HG03060 (cell line): ENCODE measurements around the gene LRRC32.
"Not testable (repeated sequence)": the region's sequence is repeated elsewhere in the genome, so short reads cannot be mapped to it uniquely, and the experiment has no call there.

Source experiments
- ATAC-seq: cut with Tn5 transposase; IDR thresholded peaks from one replicate; pipeline ENCODE4 v1.9.1; 2021; ENCODE audit warnings: low read depth, moderate number of reproducible peaks; ENCODE audit not compliant: unreplicated experiment

LRRC32 gene

DNA sequence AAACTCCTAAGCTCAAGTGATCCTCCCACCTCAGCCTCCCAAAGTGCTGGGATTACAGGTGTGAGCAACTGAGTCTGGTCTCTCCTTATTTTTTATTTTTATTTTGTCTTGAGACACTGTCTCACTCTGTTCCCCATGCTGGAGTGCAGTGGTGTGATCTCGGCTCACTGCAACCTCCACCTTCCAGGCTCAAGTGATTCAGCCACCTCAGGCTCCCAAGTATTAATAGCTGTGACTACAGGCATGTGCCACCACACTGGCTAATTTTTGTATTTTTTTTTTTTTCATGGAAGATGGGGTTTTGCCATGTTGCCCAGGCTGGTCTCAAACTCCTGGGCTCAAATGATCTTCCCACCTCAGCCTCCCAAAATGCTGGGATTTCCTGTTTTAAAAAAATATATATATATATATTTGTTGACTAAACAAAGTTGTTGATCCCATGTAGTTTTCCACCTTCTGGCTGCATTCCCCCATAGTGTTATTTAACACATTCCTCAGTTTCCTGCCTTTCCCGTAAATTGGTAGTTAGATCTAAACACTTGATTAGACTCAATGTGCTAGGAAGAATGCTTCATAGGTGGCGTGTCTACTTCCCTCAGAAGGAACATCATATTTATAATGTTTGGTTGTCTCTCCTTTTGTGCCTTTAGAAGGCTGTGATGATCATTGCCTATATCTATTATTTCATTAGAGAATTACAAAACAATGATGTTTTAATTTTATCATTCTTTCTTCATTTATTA is 38.8 kb downstream of the LRRC32 start:
- no peak for ATAC-seq

DNA sequence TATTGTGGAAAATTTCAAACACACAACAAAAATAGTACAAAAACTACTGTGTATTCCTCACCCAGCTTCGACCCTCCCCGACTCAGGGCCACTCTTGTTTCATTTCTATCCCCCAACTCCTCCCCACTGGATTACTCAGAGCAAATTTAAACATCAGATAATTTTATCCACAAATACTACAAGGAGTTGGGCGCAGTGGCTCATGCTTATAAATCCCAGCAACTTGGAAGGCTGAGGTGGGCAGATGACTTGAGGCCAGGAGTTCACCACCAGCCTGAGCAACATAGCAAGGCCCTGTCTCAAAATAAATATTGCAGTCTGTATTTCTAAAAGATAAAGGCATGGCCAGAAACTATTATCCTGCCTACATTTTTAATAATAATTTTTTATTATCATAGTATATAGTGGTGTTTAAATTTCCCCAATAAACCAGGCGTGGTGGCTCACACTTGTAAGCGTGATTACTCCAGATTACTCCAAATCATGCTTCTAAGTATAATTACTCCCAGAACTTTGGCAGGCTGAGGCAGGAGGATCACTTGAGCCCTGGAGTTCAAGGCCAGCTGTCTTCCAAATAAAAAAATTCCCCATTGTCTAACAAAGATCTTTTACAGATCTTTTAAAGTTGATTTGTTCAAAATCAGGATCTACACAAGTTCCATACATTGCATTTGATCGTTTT is 39.8 kb downstream of the LRRC32 start:
- no peak for ATAC-seq

DNA sequence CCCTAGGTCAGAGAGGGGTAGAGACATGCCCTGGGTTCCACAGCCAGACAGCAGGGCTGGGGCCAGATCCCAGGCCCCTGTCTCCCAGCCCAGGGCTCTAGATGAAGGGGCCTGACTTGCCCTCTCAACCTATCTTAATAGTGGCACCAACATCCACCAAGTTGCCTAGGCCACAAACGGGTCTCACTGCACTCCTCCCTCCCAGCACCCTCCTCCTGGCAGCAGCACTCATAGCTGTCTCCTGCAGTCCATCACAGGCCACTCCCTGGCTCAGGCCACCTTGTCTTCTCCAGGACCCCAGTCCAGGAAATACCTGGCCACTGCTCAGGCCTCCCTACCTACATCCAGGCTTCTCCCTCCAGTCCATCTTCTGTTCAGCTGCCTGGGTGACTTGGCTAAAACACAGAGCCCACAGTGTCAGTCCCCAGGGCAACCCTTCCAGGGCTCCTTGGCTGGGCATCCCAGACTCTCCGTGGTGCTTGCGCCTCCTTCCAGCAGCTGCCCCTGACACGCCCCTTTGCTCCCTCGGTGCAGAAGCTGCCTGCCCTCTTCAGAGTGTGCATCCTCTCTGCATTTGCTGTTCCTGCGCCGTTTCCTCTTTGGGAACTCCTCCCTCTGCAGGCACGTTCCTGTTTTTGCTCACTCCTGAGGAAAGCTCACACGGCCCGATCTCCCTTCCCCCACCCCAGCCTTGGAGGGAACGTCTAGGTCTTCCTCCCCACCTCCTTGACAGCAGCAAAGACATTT is 40.5 kb downstream of the LRRC32 start:
- ATAC-seq = no peak

DNA sequence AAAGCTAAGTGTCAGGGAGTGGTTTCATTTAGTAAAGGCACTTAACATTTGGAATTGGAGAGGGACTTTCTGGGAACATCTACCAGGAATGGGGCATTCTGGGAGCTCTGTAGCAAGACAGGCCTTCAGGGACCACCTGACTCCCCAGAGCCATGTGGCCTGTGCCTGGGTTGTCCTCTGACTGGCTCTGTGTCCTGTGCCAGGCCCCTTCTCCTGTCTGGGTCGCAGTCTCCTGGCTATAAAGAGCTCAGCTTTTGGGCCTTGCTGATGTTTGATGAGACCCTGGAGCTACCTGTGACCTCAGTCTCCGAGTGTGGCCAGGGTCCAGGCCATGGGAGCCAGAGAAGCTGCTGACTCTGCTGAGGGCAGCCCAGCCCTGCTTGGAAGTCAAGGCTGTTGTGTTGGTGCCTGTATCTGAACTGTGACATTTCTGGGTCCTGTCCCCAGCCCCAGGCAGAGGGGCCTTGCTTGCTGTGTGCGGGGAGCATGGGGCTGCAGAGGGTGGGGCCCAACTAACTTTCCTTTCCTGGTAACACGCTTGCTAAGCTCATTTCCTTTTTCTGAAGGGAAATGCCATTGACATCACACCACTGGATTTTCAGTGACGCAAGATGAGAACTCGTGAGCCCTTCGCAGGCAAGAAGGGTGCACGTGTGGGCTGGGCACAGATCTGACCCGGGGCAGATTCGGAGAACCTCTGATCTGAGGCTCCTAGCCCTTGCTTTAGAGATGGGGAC is 41.3 kb downstream of the LRRC32 start:
- ATAC-seq = no peak

- ATAC-seq = no peak
Observed at GRCh38 chr11:76628408-76628947, 42.1 kb downstream of the LRRC32 start.

DNA sequence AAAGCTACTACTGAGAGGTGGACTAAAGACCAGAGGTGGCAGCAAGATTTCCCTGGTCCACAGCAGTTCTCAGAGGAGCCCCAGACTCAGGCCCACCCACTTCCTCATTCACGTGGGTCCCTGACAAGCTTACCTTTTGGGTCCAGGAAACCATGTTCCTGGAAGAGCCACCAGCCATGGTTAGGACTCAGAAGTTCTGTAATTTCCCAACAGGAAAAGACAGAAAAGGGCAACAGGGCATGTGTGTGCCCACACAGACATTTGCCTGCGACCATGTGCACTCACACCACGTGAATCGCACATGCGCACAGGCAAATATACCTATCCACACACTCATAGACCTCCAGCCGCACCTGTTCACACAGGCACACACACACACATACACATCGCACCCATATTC is 42.9 kb downstream of the LRRC32 start:
- ATAC-seq = no peak

DNA sequence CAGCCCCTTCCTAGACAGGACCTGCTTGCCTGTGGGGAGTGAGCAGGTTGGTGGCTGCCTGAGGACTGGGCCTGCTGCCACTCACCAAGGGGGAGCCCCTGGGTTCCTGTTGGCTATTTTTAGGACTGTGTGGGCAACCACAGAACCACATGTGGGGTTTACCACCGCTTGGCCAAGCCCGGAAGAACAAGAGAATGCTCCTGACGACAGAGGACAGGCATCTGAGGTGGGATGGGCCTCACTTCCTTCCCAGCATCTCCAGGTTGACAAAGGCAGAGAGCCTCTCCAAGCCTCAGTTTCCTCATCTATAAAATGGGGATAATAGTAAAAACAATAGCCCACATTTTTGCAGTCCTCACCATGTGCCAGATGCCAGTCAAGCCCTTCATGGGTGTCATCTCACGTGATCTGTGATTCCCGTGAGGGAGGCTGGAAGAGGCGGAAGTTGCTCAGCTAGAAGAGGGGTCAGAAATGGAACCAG is 43.6 kb downstream of the LRRC32 start:
- peak; percentile 75 for ATAC-seq

GRCh38 chr11:76626266-76626665 is 44.3 kb downstream of the LRRC32 start:
- no peak for ATAC-seq

DNA sequence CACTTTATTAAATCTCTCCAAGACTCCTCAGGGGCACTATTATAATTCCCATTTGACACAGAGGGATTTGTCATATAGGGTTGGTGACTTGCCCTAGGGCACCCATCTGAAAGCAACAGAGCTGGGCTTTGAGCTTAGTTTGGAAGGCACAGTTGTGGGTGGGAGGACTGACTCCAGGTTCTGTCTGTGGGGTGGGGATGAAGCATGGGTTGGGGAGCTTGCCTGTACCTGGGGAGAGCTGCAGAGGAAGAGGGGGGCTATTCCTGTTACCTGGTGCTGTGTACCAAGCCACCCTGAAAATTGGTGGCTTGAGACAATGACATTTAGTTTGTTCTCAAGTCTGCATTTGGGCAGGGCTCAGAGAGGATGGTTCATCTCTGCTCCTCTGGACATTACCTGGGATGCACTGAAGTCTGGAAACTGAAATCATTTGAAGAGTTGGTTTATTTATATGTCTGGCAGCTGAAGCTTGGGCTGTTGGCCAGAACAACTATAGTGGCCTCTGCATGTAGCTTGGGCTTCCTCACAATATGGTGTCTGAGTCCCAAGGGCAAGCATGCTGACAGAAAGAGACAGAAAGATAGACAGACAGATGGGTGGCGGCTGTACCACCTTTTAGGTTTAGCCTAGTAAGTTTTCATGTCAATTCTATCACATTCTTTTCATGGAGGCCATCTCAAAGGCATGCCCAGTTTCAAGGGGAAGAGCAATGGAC is 44.9 kb downstream of the LRRC32 start:
- no peak for ATAC-seq

- ATAC-seq = no peak
Observed at GRCh38 chr11:76624500-76625379, 45.8 kb downstream of the LRRC32 start.

GRCh38 chr11:76623884-76624419 is 46.6 kb downstream of the LRRC32 start:
- no peak for ATAC-seq

DNA sequence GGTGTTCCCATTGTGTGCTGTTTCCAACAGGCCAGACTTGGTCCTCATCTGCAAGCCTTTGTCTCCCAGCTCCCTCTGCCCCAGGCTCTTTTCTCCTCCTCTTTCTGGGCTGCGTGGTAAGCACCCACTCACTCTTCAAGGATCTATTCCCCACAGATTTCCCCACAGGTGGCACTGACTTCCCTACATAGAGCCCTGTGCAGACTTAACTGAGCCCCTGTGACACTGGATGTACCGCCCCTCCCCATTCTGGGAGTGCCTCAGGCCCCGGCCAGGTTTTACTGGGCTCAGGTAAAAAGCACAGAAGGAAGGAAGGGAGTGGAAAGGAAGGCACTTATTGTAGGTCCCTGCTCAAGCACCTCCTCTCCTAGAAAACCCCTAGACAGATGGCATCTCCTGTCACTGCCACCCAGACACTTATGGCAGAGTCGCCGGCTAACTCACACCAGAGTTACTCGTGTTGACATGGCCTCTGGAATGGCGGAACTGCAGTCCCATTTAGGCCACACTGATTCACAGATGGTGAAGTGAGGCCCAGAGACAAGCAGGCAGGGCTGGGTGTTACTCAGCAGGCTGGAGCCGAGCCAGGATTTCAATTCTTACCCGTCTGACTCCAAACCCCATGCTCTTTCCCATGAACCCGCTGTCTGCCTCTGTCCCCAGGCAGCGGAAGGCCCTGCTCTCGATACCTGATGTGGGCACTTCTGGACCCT is 47.2 kb downstream of the LRRC32 start:
- no peak for ATAC-seq

DNA sequence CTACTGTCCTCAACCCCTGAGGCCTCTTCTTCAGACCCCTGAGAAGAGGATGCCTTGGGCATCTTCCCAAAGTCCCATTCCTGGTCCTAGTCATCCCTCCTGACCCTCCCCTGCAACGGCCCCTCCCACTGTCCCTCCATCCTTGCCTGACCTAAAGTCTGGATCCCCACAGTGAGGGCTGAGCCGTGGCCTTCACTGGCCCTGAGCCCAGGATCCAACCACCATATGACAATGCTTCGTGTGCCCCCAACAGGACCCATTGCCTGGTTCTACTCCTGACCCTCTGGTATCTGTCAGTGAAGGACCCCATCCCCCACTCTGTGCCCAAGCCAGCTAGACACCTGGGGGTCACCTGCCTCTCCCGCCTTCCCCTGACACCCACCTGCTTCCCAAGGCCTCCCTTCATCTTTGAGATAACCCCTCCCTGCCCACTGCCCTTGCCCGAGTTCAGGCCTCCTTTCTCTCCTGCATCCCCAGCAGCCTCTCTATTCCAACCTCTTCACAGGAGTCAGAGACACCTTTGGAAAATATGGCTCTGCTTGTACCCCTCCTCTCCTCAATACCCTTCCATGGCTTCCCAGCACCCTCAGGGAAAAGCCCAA is 48.0 kb downstream of the LRRC32 start:
- no peak for ATAC-seq

DNA sequence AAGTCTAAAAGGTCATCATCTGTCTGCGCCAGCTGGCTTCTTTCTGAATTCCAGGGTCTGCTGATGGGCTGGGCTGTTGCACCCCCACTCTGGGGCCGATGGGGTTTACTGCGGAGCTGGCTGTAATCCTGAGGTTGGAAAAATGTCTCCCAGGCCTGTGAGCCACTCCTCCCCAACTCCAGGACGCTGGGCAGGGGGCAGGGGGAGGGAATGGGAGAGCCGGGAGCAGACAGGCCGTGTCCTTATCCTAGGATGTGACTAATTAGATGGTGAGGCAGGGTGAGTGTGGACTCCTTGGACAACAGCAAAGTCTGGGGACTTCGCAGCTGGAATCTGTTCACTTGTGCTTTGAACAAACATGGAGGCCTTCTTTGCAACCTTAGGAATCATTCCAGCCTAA is 48.7 kb downstream of the LRRC32 start:
- no peak for ATAC-seq

DNA sequence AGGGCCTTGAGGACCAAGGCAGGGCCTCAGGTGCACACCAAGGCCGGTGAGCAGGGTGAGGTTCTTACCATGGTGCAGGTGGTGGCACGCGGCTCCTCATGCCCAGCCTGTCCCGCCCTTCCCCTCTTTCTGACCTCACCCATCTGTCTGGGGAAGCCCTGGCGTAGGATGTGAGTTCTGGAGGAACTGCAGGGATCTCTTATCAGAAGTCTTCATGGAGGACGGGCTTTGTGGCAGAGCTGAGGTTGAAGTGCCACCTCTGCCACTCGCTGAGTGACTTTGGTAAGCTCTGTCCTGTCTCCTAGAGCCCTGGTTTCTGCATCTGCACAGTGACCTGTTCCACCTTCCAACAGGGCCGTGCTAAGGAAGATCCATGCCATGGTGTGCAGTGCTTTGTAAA is 49.1 kb downstream of the LRRC32 start:
- ATAC-seq = no peak

DNA sequence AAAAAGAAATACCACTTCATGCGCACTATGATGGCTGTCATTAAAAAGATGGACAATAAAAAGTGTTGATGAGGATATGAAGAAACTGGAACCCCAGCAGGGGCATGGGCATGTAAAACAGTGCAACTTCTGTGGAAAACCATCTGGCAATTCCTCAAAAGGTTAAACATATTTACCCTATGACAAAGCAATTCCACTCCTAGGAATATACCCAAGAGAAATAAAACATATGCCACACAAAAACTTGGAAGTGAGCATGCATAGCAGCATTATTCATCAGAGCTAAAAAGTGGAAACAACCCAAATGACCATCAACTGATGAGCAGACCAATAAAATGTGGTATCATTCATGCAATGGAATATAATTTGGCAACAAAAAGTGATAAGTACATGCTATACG is 50.1 kb downstream of the LRRC32 start:
- no peak for ATAC-seq

DNA sequence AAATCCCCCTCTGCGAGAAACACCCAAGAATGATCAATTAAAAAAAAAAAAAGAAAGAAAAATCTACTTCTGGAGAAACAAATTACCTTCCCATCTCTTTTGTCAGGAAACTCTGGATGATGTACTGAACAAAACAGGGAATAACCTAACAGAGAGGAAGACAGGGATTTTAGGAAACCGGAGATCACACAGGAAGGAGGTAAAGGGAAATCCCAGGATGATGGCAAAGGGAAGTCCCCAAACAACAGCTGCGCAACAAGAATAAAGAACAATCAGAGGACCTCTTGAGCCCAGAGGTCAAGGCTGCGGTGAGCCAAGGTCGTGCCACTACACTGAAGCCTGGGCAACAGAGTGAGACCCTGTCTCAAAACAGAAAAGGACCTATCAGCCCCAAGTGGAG is 50.7 kb downstream of the LRRC32 start:
- not testable (repeated sequence) for ATAC-seq
